Transverse colon (tissue), 4 donors: ENCODE results near the gene GIMAP1. TPM values are rescaled to one million over a fixed set of nuclear protein-coding genes. Genes with fewer than 3 reads are reported as not detected.

Experiments used
- DNase-seq: peaks from one replicate; pipeline ENCODE4 v3.0.0-alpha.2; 2019
- H3K27ac ChIP-seq, 4 donors: fragments of 200-600 bp; sonication (generic); 2 replicates each; pipeline ENCODE4 v1.5.1; 2016 to 2018; ENCODE audit warnings: inconsistent platforms in 4 of 4
- H3K27me3 ChIP-seq: fragments of 200-600 bp; sonication (generic); 2 replicates; pipeline ENCODE4 v1.5.1; 2017; ENCODE audit warnings: inconsistent platforms
- H3K36me3 ChIP-seq, 4 donors: fragments of 200-600 bp; sonication (generic); 2 replicates each; pipeline ENCODE4 v1.5.1; 2017 to 2019; ENCODE audit warnings: inconsistent platforms in 4 of 4
- H3K4me1 ChIP-seq, 4 donors: fragments of 200-600 bp; sonication (generic); 2 replicates each; pipeline ENCODE4 v1.5.1; 2017 to 2020; ENCODE audit warnings: inconsistent platforms in 4 of 4
- H3K4me3 ChIP-seq, 4 donors: fragments of 200-600 bp; sonication (generic); 1 replicate in 1 of 4; 2 replicates in 3 of 4; pipeline versions ENCODE4 v1.5.1 to v1.6.1; 2017 to 2019; ENCODE audit warnings: inconsistent platforms in 4 of 4
- H3K9me3 ChIP-seq, 2 donors: fragments of 200-600 bp; sonication (generic); 2 replicates each; pipeline ENCODE4 v1.5.1; 2017 to 2019; ENCODE audit warnings: inconsistent platforms in 2 of 2
- EP300 ChIP-seq: sonication (generic); formaldehyde crosslinking; IDR thresholded peaks from one replicate; pipeline ENCODE4 v1.6.1; 2017; ENCODE audit warnings: antibody characterized with exemption, low read depth
- POLR2A ChIP-seq: fragments of 450-650 bp; IDR thresholded peaks from one replicate; pipeline ENCODE4 v1.6.1; 2016; ENCODE audit warnings: antibody characterized with exemption, mild to moderate bottlenecking, moderate library complexity
- POLR2AphosphoS5 ChIP-seq, 3 donors: sonication (generic); formaldehyde crosslinking; IDR thresholded peaks; one replicate each; pipeline ENCODE4 v1.6.1; 2016; ENCODE audit warnings: antibody characterized with exemption in 3 of 3
- WGBS, 2 donors: methylation state at CpG; one replicate each; pipeline ENCODE4 v1.1.5; 2018; ENCODE audit warnings: low coverage in 1 of 2; 5-methylcytosine and 5-hydroxymethylcytosine counted together
- in situ Hi-C, 4 donors: fragments of 200-750 bp; cut with MboI; loops; one replicate each; pipeline versions ENCODE4 v1.15.0 to v1.15.1; 2017; ENCODE audit warnings: low sequenced_read_pairs in 3 of 4, low pct_ligation_motif_present in 1 of 4, low pct_unique_long_range_greater_than_20kb in 1 of 4
- intact Hi-C: fragments of 100-400 bp; cut with DNase I; formaldehyde crosslinking; loops from one replicate; pipeline ENCODE4 v1.15.1; 2023; ENCODE audit warnings: low total_unique reads
- total RNA-seq, 4 donors: library from RNA; depleted of rRNA; stranded (reverse); fragments of >200 nt; gene quantifications; one replicate each; pipeline ENCODE4 v1.1.0, GENCODE V29; 2016
- TF ChIP-seq, protein P1 (sequence below), 5 experiments: fragments of 200-600 bp in 3 of 5; fragments of 450-650 bp in 2 of 5; sonication (generic) in 3 of 5; IDR thresholded peaks; 1 replicate in 2 of 5; 2 replicates in 3 of 5; pipeline ENCODE4 v1.5.1; 2016 to 2017; ENCODE audit warnings: antibody characterized with exemption in 5 of 5, inconsistent platforms in 3 of 5, mild to moderate bottlenecking in 2 of 5, moderate library complexity in 1 of 5

Gene GIMAP1
- total RNA-seq, 4 donors from 2014 or later = 0.40 to 3.0 (median 1.8) TPM

DNA sequence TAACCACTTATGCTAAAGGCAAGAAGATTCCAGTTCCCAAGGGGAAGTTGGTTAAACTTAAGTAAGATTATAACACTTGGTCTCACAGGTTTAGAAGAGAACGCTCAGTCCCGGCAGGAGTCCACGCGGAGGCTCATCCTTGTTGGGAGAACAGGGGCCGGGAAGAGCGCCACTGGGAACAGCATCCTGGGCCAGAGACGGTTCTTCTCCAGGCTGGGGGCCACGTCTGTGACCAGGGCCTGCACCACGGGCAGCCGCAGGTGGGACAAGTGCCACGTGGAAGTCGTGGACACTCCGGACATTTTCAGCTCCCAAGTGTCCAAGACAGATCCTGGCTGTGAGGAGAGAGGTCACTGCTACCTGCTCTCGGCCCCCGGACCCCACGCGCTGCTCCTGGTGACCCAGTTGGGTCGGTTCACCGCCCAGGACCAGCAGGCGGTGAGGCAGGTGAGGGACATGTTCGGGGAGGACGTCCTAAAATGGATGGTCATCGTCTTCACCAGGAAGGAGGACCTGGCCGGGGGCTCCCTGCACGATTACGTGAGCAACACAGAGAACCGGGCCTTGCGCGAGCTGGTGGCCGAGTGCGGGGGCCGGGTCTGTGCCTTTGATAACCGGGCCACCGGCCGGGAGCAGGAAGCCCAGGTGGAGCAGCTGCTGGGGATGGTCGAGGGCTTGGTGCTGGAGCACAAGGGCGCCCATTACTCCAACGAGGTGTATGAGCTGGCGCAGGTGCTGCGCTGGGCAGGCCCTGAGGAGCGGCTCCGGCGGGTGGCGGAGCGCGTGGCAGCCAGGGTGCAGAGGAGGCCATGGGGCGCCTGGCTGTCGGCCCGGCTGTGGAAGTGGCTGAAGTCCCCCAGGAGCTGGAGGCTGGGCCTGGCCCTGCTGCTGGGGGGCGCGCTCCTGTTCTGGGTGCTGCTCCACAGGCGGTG is 3.8 kb downstream of the GIMAP1 start:
- Histone ChIP-seq H3K27me3 (no peaks in the 10 kb centered on the region), H3K4me3 (no peak overlapping the region), H3K27ac (peak overlapping the region in 1 of 4 donors; percentile 1), H3K4me1 (no peaks in the 10 kb centered on the region), H3K36me3 (no peaks in the 10 kb centered on the region), H3K9me3 (no peaks in the 10 kb centered on the region)
- intact Hi-C loops (no loop called here), in situ Hi-C loops (no loop called here)
- no peak for DNase-seq
- WGBS, 2 donors = 92 to 95% methylated on average over 6 to 49 of the region's 52 CpGs
- TF ChIP-seq POLR2AphosphoS5 (IDR thresholded peaks at IDR 0.05) = no peak
- TF ChIP-seq POLR2A = no peak
- no peak for TF ChIP-seq EP300
- TF ChIP-seq, protein P1, sequence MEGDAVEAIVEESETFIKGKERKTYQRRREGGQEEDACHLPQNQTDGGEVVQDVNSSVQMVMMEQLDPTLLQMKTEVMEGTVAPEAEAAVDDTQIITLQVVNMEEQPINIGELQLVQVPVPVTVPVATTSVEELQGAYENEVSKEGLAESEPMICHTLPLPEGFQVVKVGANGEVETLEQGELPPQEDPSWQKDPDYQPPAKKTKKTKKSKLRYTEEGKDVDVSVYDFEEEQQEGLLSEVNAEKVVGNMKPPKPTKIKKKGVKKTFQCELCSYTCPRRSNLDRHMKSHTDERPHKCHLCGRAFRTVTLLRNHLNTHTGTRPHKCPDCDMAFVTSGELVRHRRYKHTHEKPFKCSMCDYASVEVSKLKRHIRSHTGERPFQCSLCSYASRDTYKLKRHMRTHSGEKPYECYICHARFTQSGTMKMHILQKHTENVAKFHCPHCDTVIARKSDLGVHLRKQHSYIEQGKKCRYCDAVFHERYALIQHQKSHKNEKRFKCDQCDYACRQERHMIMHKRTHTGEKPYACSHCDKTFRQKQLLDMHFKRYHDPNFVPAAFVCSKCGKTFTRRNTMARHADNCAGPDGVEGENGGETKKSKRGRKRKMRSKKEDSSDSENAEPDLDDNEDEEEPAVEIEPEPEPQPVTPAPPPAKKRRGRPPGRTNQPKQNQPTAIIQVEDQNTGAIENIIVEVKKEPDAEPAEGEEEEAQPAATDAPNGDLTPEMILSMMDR (IDR thresholded peaks at IDR 0.05) = no peak

DNA sequence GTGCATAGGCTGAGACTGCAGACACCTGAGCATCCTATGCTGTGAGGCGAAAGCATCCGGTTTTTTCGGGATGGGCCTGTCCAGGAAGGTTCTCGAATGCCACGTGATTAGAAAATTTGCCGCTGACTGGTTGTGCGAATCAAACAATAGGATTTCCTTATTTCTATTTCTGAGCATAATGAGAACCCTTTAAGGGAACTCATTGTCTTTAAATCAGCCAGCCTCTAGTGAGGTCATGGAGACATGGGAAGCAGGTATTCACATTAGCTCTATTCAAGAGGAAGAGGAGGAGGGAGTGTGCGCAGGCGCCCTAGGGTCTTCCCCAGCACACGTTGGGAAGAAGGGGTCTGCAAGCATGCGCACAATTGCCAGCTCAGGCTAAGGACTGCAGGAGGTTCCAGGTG is 5.6 kb downstream of the GIMAP1 start:
- DNase-seq = no peak
- Histone ChIP-seq H3K36me3 (no peaks in the 10 kb centered on the region), H3K27me3 (no peaks in the 10 kb centered on the region), H3K4me1 (no peaks in the 10 kb centered on the region), H3K4me3 (no peak overlapping the region), H3K27ac (no peak overlapping the region), H3K9me3 (no peaks in the 10 kb centered on the region)
- in situ Hi-C loops = no loop called here
- intact Hi-C loops = no loop called here
- 87 to 97% methylated on average over 6 to 11 of the region's 11 CpGs for WGBS, 2 donors
- no peak for TF ChIP-seq POLR2A
- no peak for TF ChIP-seq POLR2AphosphoS5 (IDR thresholded peaks at IDR 0.05)
- TF ChIP-seq, protein P1 (IDR thresholded peaks at IDR 0.05) = no peak
- no peak for TF ChIP-seq EP300

DNA sequence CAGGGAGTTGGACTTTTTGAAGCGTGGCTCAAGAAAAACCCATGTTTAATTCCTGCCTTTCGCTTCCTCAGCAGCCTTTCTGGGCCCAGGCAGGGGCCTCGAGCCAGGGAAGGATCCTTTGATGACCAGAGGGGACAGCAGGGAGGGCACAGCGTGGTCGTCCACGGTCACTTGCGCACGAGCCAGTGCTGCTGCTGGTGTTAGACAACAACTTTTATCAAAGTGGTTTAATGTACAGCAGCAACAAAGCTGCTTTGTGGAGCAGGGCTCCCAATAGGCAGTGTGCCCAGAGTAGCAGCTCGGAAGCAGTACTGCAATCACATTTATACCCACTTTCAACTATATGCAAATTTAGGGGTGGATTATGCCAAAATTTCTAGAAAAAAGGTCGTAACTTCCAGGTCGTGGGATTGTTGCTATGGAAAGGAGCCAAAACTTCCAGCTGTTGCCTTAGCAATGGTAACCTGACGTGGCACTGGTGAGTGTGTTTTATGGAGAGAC is 6.1 kb downstream of the GIMAP1 start:
- H3K4me3 ChIP-seq = no peak overlapping the region
- no peaks in the 10 kb centered on the region for H3K36me3 ChIP-seq
- intact Hi-C loops (no loop called here), in situ Hi-C loops (no loop called here)
- no peaks in the 10 kb centered on the region for H3K27me3 ChIP-seq
- no peaks in the 10 kb centered on the region for H3K4me1 ChIP-seq
- H3K9me3 ChIP-seq = peaks cover 0 to 4% of the 10 kb centered on the region in 2 donors
- TF ChIP-seq, protein P1 (IDR thresholded peaks at IDR 0.05) = no peak
- TF ChIP-seq POLR2A = no peak
- 48 to 63% methylated on average over 3 to 12 of the region's 12 CpGs for WGBS, 2 donors
- no peak for DNase-seq
- no peak overlapping the region for H3K27ac ChIP-seq

DNA sequence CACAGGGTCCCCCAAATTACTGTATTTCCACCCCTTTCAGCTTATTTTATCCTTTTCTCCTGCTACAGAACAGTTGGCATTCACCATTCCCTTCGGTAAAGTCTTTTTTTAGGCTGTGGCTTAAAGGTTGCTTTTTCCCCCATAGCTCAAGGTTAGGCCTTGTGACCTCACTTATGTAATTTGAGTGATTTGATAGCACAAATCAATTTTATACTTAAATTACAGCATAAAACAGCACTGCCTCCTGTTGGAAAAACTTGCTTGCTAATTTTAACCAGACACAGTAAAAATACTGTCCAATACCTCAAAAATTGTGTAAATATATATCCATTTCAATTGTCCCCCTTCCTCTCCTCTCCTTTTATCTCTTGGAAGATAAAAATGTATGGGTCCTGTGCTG is 7.1 kb downstream of the GIMAP1 start:
- H3K4me1 ChIP-seq = no peaks in the 10 kb centered on the region
- in situ Hi-C loops (no loop called here), intact Hi-C loops (no loop called here)
- H3K27ac ChIP-seq = no peak overlapping the region
- H3K36me3 ChIP-seq = no peaks in the 10 kb centered on the region
- H3K27me3 ChIP-seq = no peaks in the 10 kb centered on the region
- no peak for DNase-seq
- H3K9me3 ChIP-seq = peaks cover 4 to 6% of the 10 kb centered on the region in 2 donors
- 88 to 91% methylated on average over 1 of the region's 1 CpG for WGBS, 2 donors
- H3K4me3 ChIP-seq = no peak overlapping the region
- no peak for TF ChIP-seq POLR2A
- no peak for TF ChIP-seq EP300
- TF ChIP-seq, protein P1 (IDR thresholded peaks at IDR 0.05) = no peak
- no peak for TF ChIP-seq POLR2AphosphoS5 (IDR thresholded peaks at IDR 0.05)
